H1 (cell line): Measurements from ENCODE around the gene NDUFB1. TPM values are rescaled to one million over a fixed set of nuclear protein-coding genes. Genes with fewer than 3 reads are reported as not detected.

Experiments
- BRCA1 ChIP-seq: IDR thresholded peaks from 2 replicates; pipeline ENCODE4 v1.6.1; 2012; ENCODE audit warnings: low read depth, low read length, improper control_type of control experiment
- CBX5 ChIP-seq: fragments of 300-800, 300-1000 bp; sonication (generic); IDR thresholded peaks from 2 replicates; pipeline ENCODE4 v1.7.1; 2016; ENCODE audit warnings: antibody characterized with exemption, low read length, low read depth
- NANOG ChIP-seq: IDR thresholded peaks from 2 replicates; pipeline ENCODE4 v1.6.1; 2011; ENCODE audit warnings: low read length, low read depth, mild to moderate bottlenecking, inconsistent platforms; ENCODE audit not compliant: insufficient read depth, poor library complexity, severe bottlenecking
- RNF2 ChIP-seq: fragments of 200-900, 300-1000 bp; sonication (generic); IDR thresholded peaks from 2 replicates; pipeline ENCODE4 v1.7.1; 2016; ENCODE audit warnings: borderline replicate concordance, low read depth, mild to moderate bottlenecking, antibody characterized with exemption, low read length; ENCODE audit not compliant: poor library complexity, severe bottlenecking; ENCODE audit errors: missing control alignments
- TAF1 ChIP-seq: IDR thresholded peaks from 2 replicates; pipeline ENCODE4 v1.6.1; 2011; ENCODE audit warnings: mild to moderate bottlenecking, low read depth, low read length
- polyA plus RNA-seq, 7 experiments: library from polyadenylated mRNA; depleted of rRNA in 3 of 7; stranded (reverse) in 5 of 7; unstranded in 2 of 7; fragments of >200 nt in 5 of 7; fragments of 200-250 nt in 2 of 7; gene quantifications; 1 replicate in 5 of 7; 2 replicates in 1 of 7; 4 replicates in 1 of 7; pipeline versions ENCODE4 v1.2.1 to v1.2.3, GENCODE V29; 2011 to 2013; ENCODE audit warnings: missing spikeins in 2 of 7, mixed read lengths in 2 of 7
- total RNA-seq: library from RNA; stranded (reverse); fragmentation: NEBNext Ultra II Directional; extraction: Animal tissue kit (Norgen Biotek cat#: 25700); gene quantifications from 2 replicates; pipeline ENCODE4 v1.2.1, GENCODE V29; 2021
- TF ChIP-seq, protein P1 (sequence below): fragments of 300-600 bp; sonication (generic); IDR thresholded peaks from 2 replicates; pipeline ENCODE4 v1.7.1; 2012; ENCODE audit warnings: low read length, moderate library complexity, mild to moderate bottlenecking, inconsistent platforms; ENCODE audit not compliant: insufficient replicate concordance

The NDUFB1 gene
- total and polyA plus RNA-seq, 2 of the 8 experiments (the other 6 are each of a cell fraction or from before 2014, with no cell fraction given) = 124 to 271 TPM

- TF ChIP-seq, protein P1, sequence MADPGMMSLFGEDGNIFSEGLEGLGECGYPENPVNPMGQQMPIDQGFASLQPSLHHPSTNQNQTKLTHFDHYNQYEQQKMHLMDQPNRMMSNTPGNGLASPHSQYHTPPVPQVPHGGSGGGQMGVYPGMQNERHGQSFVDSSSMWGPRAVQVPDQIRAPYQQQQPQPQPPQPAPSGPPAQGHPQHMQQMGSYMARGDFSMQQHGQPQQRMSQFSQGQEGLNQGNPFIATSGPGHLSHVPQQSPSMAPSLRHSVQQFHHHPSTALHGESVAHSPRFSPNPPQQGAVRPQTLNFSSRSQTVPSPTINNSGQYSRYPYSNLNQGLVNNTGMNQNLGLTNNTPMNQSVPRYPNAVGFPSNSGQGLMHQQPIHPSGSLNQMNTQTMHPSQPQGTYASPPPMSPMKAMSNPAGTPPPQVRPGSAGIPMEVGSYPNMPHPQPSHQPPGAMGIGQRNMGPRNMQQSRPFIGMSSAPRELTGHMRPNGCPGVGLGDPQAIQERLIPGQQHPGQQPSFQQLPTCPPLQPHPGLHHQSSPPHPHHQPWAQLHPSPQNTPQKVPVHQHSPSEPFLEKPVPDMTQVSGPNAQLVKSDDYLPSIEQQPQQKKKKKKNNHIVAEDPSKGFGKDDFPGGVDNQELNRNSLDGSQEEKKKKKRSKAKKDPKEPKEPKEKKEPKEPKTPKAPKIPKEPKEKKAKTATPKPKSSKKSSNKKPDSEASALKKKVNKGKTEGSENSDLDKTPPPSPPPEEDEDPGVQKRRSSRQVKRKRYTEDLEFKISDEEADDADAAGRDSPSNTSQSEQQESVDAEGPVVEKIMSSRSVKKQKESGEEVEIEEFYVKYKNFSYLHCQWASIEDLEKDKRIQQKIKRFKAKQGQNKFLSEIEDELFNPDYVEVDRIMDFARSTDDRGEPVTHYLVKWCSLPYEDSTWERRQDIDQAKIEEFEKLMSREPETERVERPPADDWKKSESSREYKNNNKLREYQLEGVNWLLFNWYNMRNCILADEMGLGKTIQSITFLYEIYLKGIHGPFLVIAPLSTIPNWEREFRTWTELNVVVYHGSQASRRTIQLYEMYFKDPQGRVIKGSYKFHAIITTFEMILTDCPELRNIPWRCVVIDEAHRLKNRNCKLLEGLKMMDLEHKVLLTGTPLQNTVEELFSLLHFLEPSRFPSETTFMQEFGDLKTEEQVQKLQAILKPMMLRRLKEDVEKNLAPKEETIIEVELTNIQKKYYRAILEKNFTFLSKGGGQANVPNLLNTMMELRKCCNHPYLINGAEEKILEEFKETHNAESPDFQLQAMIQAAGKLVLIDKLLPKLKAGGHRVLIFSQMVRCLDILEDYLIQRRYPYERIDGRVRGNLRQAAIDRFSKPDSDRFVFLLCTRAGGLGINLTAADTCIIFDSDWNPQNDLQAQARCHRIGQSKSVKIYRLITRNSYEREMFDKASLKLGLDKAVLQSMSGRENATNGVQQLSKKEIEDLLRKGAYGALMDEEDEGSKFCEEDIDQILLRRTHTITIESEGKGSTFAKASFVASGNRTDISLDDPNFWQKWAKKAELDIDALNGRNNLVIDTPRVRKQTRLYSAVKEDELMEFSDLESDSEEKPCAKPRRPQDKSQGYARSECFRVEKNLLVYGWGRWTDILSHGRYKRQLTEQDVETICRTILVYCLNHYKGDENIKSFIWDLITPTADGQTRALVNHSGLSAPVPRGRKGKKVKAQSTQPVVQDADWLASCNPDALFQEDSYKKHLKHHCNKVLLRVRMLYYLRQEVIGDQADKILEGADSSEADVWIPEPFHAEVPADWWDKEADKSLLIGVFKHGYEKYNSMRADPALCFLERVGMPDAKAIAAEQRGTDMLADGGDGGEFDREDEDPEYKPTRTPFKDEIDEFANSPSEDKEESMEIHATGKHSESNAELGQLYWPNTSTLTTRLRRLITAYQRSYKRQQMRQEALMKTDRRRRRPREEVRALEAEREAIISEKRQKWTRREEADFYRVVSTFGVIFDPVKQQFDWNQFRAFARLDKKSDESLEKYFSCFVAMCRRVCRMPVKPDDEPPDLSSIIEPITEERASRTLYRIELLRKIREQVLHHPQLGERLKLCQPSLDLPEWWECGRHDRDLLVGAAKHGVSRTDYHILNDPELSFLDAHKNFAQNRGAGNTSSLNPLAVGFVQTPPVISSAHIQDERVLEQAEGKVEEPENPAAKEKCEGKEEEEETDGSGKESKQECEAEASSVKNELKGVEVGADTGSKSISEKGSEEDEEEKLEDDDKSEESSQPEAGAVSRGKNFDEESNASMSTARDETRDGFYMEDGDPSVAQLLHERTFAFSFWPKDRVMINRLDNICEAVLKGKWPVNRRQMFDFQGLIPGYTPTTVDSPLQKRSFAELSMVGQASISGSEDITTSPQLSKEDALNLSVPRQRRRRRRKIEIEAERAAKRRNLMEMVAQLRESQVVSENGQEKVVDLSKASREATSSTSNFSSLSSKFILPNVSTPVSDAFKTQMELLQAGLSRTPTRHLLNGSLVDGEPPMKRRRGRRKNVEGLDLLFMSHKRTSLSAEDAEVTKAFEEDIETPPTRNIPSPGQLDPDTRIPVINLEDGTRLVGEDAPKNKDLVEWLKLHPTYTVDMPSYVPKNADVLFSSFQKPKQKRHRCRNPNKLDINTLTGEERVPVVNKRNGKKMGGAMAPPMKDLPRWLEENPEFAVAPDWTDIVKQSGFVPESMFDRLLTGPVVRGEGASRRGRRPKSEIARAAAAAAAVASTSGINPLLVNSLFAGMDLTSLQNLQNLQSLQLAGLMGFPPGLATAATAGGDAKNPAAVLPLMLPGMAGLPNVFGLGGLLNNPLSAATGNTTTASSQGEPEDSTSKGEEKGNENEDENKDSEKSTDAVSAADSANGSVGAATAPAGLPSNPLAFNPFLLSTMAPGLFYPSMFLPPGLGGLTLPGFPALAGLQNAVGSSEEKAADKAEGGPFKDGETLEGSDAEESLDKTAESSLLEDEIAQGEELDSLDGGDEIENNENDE = no peak
- no peak for TF ChIP-seq NANOG
- TF ChIP-seq TAF1 = no peak
- no peak for TF ChIP-seq RNF2
- TF ChIP-seq BRCA1 = no peak
- TF ChIP-seq CBX5 = no peak
Measured at GRCh38 chr14:92160619-92161018, 39.1 kb upstream of the NDUFB1 start (continued).
